Right ventricle myocardium inferior (tissue), 1 donor: Measurements from ENCODE around the gene CYTH3. TPM values are rescaled to one million over a fixed set of nuclear protein-coding genes. Genes with fewer than 3 reads are reported as not detected.

Experiments
- total RNA-seq: library from RNA; stranded (reverse); fragmentation: NEBNext Ultra II Directional; extraction: Animal tissue kit (Norgen Biotek cat#: 25700); gene quantifications from one replicate; pipeline ENCODE4 v1.2.1, GENCODE V29; 2021
- donor health status: DM: no; HTN: yes; CAD: no; lungs with severe emphysema.

Gene CYTH3
- total RNA-seq, 1 donor from 2014 or later, result 30.3 TPM

Other genes with a start within 250 kb of the CYTH3 start
- not detected for gene ANKRD61, start 241.2 kb downstream of the CYTH3 start, total RNA-seq
- gene EIF2AK1, start 213.4 kb downstream of the CYTH3 start, total RNA-seq, result 52.8 TPM
- gene USP42, start 167.7 kb downstream of the CYTH3 start, total RNA-seq, result 4.4 TPM
- 30.4 TPM for gene FAM220A, start 76.3 kb upstream of the CYTH3 start, total RNA-seq
- gene RAC1, start 101.9 kb upstream of the CYTH3 start, total RNA-seq, result 146 TPM
- gene DAGLB, start 175.3 kb upstream of the CYTH3 start, total RNA-seq, result 6.7 TPM
- gene KDELR2, start 211.5 kb upstream of the CYTH3 start, total RNA-seq, result 57.7 TPM